GM23338 (cell line): ENCODE measurements around the gene EIF3B. TPM values are rescaled to one million over a fixed set of nuclear protein-coding genes. Genes with fewer than 3 reads are reported as not detected.

Source experiments
- ATAC-seq: fragments of 200-7000 bp; cut with Tn5 transposase; 3 replicates; pipeline ENCODE4 v1.9.1; 2020
- DNase-seq: peaks from one replicate; pipeline ENCODE4 v3.0.0-alpha.2; 2015; ENCODE audit warnings: low spot score
- H2AFZ ChIP-seq: fragments of 200-600 bp; sonication (generic); 2 replicates; pipeline ENCODE4 v1.8.0; 2016; ENCODE audit warnings: antibody characterized with exemption, mild to moderate bottlenecking, moderate library complexity
- H3F3A ChIP-seq: fragments of 200-600 bp; sonication (generic); replicated peaks from 2 replicates; pipeline ENCODE4 v1.8.0; 2017; ENCODE audit warnings: antibody characterized with exemption, mixed run types, low read depth
- H3K27ac ChIP-seq: fragments of 200-600 bp; sonication (generic); 2 replicates; pipeline ENCODE4 v1.6.1; 2016; ENCODE audit warnings: low read depth
- H3K27me3 ChIP-seq: fragments of 200-600 bp; sonication (generic); 2 replicates; pipeline ENCODE4 v1.8.0; 2016; ENCODE audit warnings: mild to moderate bottlenecking, mixed run types, moderate library complexity; ENCODE audit not compliant: insufficient read depth
- H3K36me3 ChIP-seq: fragments of 200-600 bp; sonication (generic); 2 replicates; pipeline ENCODE4 v1.8.0; 2016; ENCODE audit warnings: mild to moderate bottlenecking; ENCODE audit not compliant: insufficient read depth
- H3K4me1 ChIP-seq: fragments of 200-600 bp; sonication (generic); 2 replicates; pipeline ENCODE4 v1.8.0; 2016; ENCODE audit warnings: mild to moderate bottlenecking, moderate library complexity; ENCODE audit not compliant: insufficient read depth
- H3K4me2 ChIP-seq: fragments of 200-600 bp; sonication (generic); 2 replicates; pipeline ENCODE4 v1.7.1; 2017; ENCODE audit warnings: mixed run types
- H3K4me3 ChIP-seq: fragments of 200-600 bp; sonication (generic); 2 replicates; pipeline ENCODE4 v1.6.1; 2016; ENCODE audit warnings: mixed run types
- H3K79me2 ChIP-seq: fragments of 200-600 bp; sonication (generic); replicated peaks from 2 replicates; pipeline ENCODE4 v1.8.0; 2017; ENCODE audit warnings: mild to moderate bottlenecking; ENCODE audit not compliant: insufficient read depth
- H3K9me2 ChIP-seq: fragments of 200-600 bp; sonication (generic); 2 replicates; pipeline ENCODE4 v1.8.0; 2017; ENCODE audit not compliant: insufficient read depth
- H4K20me1 ChIP-seq: fragments of 200-600 bp; sonication (generic); replicated peaks from 2 replicates; pipeline ENCODE4 v1.8.0; 2017; ENCODE audit warnings: mild to moderate bottlenecking; ENCODE audit not compliant: insufficient read depth
- H3K27ac Mint-ChIP-seq: 2 replicates; pipeline ENCODE4 v1.8.0; 2020; ENCODE audit warnings: inconsistent platforms, mild to moderate bottlenecking, moderate library complexity, mixed read lengths
- H3K27me3 Mint-ChIP-seq: 3 replicates; pipeline ENCODE4 v1.8.0; 2022; ENCODE audit warnings: low read depth, mild to moderate bottlenecking, moderate library complexity, mixed read lengths, inconsistent platforms; ENCODE audit not compliant: insufficient read depth, poor library complexity
- H3K36me3 Mint-ChIP-seq: 3 replicates; pipeline ENCODE4 v1.8.0; 2021; ENCODE audit warnings: low read depth, mild to moderate bottlenecking, inconsistent platforms, moderate library complexity, mixed read lengths
- H3K4me1 Mint-ChIP-seq: 3 replicates; pipeline ENCODE4 v1.8.0; 2020; ENCODE audit warnings: mild to moderate bottlenecking, inconsistent platforms, mixed read lengths
- H3K4me3 Mint-ChIP-seq: 3 replicates; pipeline ENCODE4 v1.8.0; 2021; ENCODE audit warnings: moderate library complexity, mild to moderate bottlenecking, inconsistent platforms, mixed read lengths
- H3K9me3 Mint-ChIP-seq: 3 replicates; pipeline ENCODE4 v1.8.0; 2020; ENCODE audit warnings: moderate library complexity, mild to moderate bottlenecking, inconsistent platforms, mixed read lengths
- CREB1 ChIP-seq: fragments of 250-450 bp; sonication (Bioruptor Pico); IDR thresholded peaks from 2 replicates; pipeline ENCODE4 v1.5.0; 2020; ENCODE audit warnings: low read depth, mild to moderate bottlenecking, moderate library complexity
- CTCF ChIP-seq, 2 experiments: fragments of 200-600 bp in 1 of 2; sonication (generic) in 1 of 2; conservative IDR thresholded peaks; 2 replicates each; pipeline versions ENCODE4 v1.5.1 to v1.6.1; 2016 to 2017; ENCODE audit warnings: antibody characterized with exemption in 2 of 2, low read depth in 2 of 2, mild to moderate bottlenecking in 2 of 2, moderate library complexity in 1 of 2
- ETS1 ChIP-seq: IDR thresholded peaks from 2 replicates; pipeline ENCODE4 v1.6.1; 2016; ENCODE audit warnings: antibody characterized with exemption
- EZH2 ChIP-seq: fragments of 200-600 bp; sonication (generic); IDR thresholded peaks from one replicate; pipeline ENCODE4 v1.8.0; 2017; ENCODE audit warnings: antibody characterized with exemption, mild to moderate bottlenecking, low read depth; ENCODE audit not compliant: unreplicated experiment
- EZH2phosphoT487 ChIP-seq: fragments of 200-600 bp; sonication (generic); IDR thresholded peaks from one replicate; pipeline ENCODE4 v1.8.1; 2018; ENCODE audit warnings: antibody characterized with exemption; ENCODE audit not compliant: unreplicated experiment
- JUNB ChIP-seq: IDR thresholded peaks from one replicate; pipeline ENCODE4 v1.6.1; 2016; ENCODE audit warnings: antibody characterized with exemption; ENCODE audit not compliant: unreplicated experiment
- NANOG ChIP-seq: IDR thresholded peaks from 2 replicates; pipeline ENCODE4 v1.6.1; 2016; ENCODE audit warnings: antibody characterized with exemption, borderline replicate concordance
- POLR2AphosphoS5 ChIP-seq: IDR thresholded peaks from 2 replicates; pipeline ENCODE4 v1.6.1; 2016; ENCODE audit warnings: antibody characterized with exemption, low read depth
- REST ChIP-seq: IDR thresholded peaks from one replicate; pipeline ENCODE4 v1.6.1; 2018; ENCODE audit warnings: antibody characterized with exemption; ENCODE audit not compliant: unreplicated experiment
- STAT1 ChIP-seq: IDR thresholded peaks from one replicate; pipeline ENCODE4 v1.6.1; 2016; ENCODE audit warnings: antibody characterized with exemption; ENCODE audit not compliant: unreplicated experiment
- ZNF114 ChIP-seq: fragments of 250-450 bp; sonication (Bioruptor Pico); IDR thresholded peaks from 2 replicates; pipeline ENCODE4 v1.5.0; 2020; ENCODE audit warnings: mild to moderate bottlenecking, moderate library complexity
- ZNF331 ChIP-seq: fragments of 250-450 bp; sonication (Bioruptor Pico); IDR thresholded peaks from 2 replicates; pipeline ENCODE4 v1.5.0; 2020; ENCODE audit warnings: low read depth, mild to moderate bottlenecking, moderate library complexity
- ZNF462 ChIP-seq: fragments of 250-450 bp; sonication (Bioruptor Pico); IDR thresholded peaks from 2 replicates; pipeline ENCODE4 v1.5.0; 2020; ENCODE audit warnings: mild to moderate bottlenecking, moderate library complexity
- polyA plus RNA-seq: library from polyadenylated mRNA; unstranded; fragments of >200 nt; fragmentation: Nextera tagmentation; extraction: Ambion mirVana; gene quantifications from 2 replicates; pipeline ENCODE4 v1.2.1, GENCODE V29; 2016
- total RNA-seq: library from RNA; depleted of rRNA; stranded (reverse); fragments of >200 nt; shearing (Covaris generic); gene quantifications from 2 replicates; pipeline ENCODE4 v1.2.3, GENCODE V29; 2014

EIF3B gene
- total and polyA plus RNA-seq, 2 experiments from 2014 or later: 106 to 355 TPM

GRCh38 chr7:2403718-2404648 is 49.4 kb downstream of the EIF3B start:
- peaks cover 32% of the 10 kb centered on the region for H3K4me1 Mint-ChIP-seq
- peak overlapping the region; percentile 71 for H3K4me3 Mint-ChIP-seq
- H3K27me3 Mint-ChIP-seq: peaks cover 9% of the 10 kb centered on the region
- H3K9me3 Mint-ChIP-seq: no peaks in the 10 kb centered on the region
- Histone ChIP-seq H3K4me2 (peak overlapping the region; percentile 91), H3K4me3 (peak overlapping the region; percentile 87), H3F3A (peaks cover 26% of the 10 kb centered on the region; the same call in 1 of the 2 replicates), H3K9me2 (no peaks in the 10 kb centered on the region), H3K27ac (no peak overlapping the region), H3K79me2 (peaks cover 37% of the 10 kb centered on the region), H4K20me1 (peaks cover 6% of the 10 kb centered on the region), H3K27me3 (no peaks in the 10 kb centered on the region), H3K36me3 (no peaks in the 10 kb centered on the region), H2AFZ (peak overlapping the region; percentile 88; the same call in 1 of the 2 replicates), H3K4me1 (peaks cover 13% of the 10 kb centered on the region)
- H3K36me3 Mint-ChIP-seq: no peaks in the 10 kb centered on the region; the same call in 2 of the 3 replicates
- no peak overlapping the region for H3K27ac Mint-ChIP-seq
- TF ChIP-seq JUNB (no peak), CTCF (conservative IDR thresholded peaks at IDR 0.05; ENCODE audit: low read depth in 2 of 2) (no peak), EZH2 (no peak), POLR2AphosphoS5 (no peak), ZNF331 (CRISPR knock-in tag) (no peak), NANOG (no peak), ETS1 (no peak), REST (no peak), STAT1 (no peak), CREB1 (CRISPR knock-in tag) (no peak), EZH2phosphoT487 (no peak), ZNF114 (CRISPR knock-in tag) (no peak), ZNF462 (no peak)
- ATAC-seq (peak; percentile 64), DNase-seq (peak; percentile 68)
